ENCODE data around the gene AP3M1. TPM values are rescaled to one million over a fixed set of nuclear protein-coding genes. Genes with fewer than 3 reads are reported as not detected.

Gene AP3M1
- total RNA-seq, 1 donor from 2014 or later, result 58.3 TPM

DNA sequence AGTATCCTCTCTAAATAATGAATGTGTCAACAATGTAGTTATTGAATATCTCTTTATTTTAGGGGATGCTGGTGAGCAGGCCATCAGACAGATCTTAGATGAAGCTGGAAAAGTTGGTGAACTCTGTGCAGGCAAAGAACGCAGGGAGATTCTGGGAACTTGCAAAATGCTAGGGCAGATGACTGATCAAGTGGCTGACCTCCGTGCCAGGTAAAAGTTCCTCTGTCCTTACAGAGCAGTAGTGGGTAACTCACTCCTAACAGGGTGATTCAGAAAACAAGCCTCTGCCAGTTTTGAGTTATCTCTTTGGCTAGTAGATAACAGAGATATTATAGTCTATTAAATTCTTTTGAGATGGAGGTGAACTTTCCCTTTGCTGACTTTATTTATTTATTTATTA, 67.3 kb downstream of the AP3M1 start:
- Mint-ChIP-seq H3K4me3 (no peak overlapping the region), H3K27me3 (ENCODE audit: insufficient read depth, low read depth) (no peaks in the 10 kb centered on the region), H3K4me1 (peaks cover 24% of the 10 kb centered on the region), H3K36me3 (peaks cover 15% of the 10 kb centered on the region), H3K9me3 (no peaks in the 10 kb centered on the region), H3K27ac (no peak overlapping the region)
- Histone ChIP-seq H3K79me2 (ENCODE audit: low read depth) (no peaks in the 10 kb centered on the region), H3F3A (ENCODE audit: low read depth) (peaks cover 13% of the 10 kb centered on the region), H3K9me3 (ENCODE audit: low read depth) (no peaks in the 10 kb centered on the region), H2AFZ (replicated peaks) (no peak overlapping the region), H3K27me3 (no peaks in the 10 kb centered on the region), H3K4me3 (no peak overlapping the region), H3K27ac (no peak overlapping the region), H3K4me1 (peaks cover 6% of the 10 kb centered on the region), H3K36me3 (no peaks in the 10 kb centered on the region), H3K9ac (no peak overlapping the region), H3K4me2 (no peak overlapping the region), H4K20me1 (ENCODE audit: low read depth) (no peaks in the 10 kb centered on the region)
- DNase-seq (ENCODE audit: low spot score), result no peak
- TF ChIP-seq, protein P1, sequence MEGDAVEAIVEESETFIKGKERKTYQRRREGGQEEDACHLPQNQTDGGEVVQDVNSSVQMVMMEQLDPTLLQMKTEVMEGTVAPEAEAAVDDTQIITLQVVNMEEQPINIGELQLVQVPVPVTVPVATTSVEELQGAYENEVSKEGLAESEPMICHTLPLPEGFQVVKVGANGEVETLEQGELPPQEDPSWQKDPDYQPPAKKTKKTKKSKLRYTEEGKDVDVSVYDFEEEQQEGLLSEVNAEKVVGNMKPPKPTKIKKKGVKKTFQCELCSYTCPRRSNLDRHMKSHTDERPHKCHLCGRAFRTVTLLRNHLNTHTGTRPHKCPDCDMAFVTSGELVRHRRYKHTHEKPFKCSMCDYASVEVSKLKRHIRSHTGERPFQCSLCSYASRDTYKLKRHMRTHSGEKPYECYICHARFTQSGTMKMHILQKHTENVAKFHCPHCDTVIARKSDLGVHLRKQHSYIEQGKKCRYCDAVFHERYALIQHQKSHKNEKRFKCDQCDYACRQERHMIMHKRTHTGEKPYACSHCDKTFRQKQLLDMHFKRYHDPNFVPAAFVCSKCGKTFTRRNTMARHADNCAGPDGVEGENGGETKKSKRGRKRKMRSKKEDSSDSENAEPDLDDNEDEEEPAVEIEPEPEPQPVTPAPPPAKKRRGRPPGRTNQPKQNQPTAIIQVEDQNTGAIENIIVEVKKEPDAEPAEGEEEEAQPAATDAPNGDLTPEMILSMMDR (IDR thresholded peaks at IDR 0.05), result no peak
- TF ChIP-seq EZH2 (IDR thresholded peaks at IDR 0.05), result no peak
- no peak for TF ChIP-seq EZH2phosphoT487 (IDR thresholded peaks at IDR 0.05)

DNA sequence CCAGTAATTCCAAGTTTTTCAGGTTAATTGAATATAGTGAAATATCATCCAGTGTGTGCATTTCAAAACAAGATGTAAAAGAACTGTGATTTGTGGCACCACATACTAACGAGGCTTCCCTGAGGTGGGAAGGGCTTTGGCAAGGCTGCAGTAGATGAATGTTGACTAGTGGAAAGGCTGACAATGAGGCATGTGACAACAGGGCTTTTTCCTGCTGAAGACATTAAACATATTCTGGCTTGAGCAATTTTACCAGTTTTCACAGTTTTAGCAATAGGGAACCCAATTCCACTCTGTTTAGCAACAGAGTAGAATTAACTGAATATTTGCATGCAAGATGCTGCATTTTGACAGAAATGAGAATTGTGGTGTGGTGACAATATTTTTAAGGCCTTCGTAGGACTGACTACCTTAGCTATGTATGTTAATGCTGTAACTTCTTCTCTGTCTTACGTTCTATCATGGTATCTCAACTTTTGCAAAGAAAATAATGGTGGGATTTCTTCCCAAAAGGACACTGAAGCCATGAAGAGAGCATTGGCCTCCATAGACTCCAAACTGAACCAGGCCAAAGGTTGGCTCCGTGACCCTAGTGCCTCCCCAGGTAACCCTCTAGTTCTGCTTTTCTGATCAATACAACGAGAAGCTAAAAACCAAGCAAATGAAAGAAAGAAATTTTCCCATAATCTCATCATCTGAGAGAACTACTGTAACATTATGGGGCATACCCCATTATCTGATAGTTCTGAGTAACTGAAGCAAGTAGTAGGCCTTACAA, 68.5 kb downstream of the AP3M1 start:
- no peak overlapping the region for H3K27ac ChIP-seq

DNA sequence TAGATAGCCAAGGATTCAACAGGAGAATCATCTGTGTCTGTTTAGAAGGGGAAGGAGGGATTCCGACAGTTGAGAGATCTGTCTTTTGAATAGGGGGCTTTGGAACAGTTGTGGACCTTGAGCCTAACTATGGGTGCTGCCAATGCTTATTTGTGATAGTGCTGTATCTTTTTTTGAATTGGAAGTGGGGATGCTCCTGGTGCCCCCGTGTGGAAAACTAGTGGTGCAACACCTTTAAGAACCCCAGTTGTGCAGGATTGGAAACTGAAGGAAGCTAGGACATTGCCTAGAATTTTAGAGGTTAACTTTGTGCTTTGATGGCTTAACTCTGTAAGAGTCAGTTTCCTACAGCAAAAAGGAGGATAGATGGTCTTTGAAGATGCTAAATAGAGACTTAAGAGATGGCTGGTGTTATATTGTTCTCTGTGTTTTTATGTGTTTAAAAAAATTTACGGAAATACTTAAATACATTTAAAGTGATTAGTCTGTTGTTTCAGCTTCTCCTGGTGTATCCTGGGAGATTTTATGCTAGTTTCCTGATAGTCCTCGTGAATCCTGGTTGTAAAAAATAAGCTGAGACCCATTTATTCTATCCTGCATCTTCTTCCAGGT, 69.3 kb downstream of the AP3M1 start:
- no peaks in the 10 kb centered on the region for H3K9me3 ChIP-seq (ENCODE audit: low read depth)
- no peak overlapping the region for H2AFZ ChIP-seq (replicated peaks)
- DNase-seq (ENCODE audit: low spot score), result peak; percentile 64
- H3K27me3 Mint-ChIP-seq (ENCODE audit: insufficient read depth, low read depth), result no peaks in the 10 kb centered on the region
- H3K9ac ChIP-seq, result no peak overlapping the region
- H4K20me1 ChIP-seq (ENCODE audit: low read depth), result no peaks in the 10 kb centered on the region
- H3K27me3 ChIP-seq, result no peaks in the 10 kb centered on the region
- H3K4me1 Mint-ChIP-seq, result peaks cover 32% of the 10 kb centered on the region
- no peaks in the 10 kb centered on the region for H3K36me3 ChIP-seq
- H3K4me1 ChIP-seq, result peaks cover 9% of the 10 kb centered on the region
- H3K4me3 Mint-ChIP-seq, result no peak overlapping the region
- no peaks in the 10 kb centered on the region for H3K79me2 ChIP-seq (ENCODE audit: low read depth)
- TF ChIP-seq EZH2phosphoT487 (IDR thresholded peaks at IDR 0.05), result no peak
- no peak for TF ChIP-seq EZH2 (IDR thresholded peaks at IDR 0.05)
- TF ChIP-seq, protein P1 (IDR thresholded peaks at IDR 0.05), result peak; percentile 80
- H3K4me2 ChIP-seq, result no peak overlapping the region
- peaks cover 11% of the 10 kb centered on the region for H3F3A ChIP-seq (ENCODE audit: low read depth)
- no peak overlapping the region for H3K27ac ChIP-seq
- peaks cover 17% of the 10 kb centered on the region for H3K36me3 Mint-ChIP-seq
- no peak overlapping the region for H3K4me3 ChIP-seq
- H3K9me3 Mint-ChIP-seq, result no peaks in the 10 kb centered on the region
- H3K27ac Mint-ChIP-seq, result peak overlapping the region; percentile 40

More for the DNA sequence above, 68.5 kb downstream of the AP3M1 start:
- H3K79me2 ChIP-seq (ENCODE audit: low read depth), result no peaks in the 10 kb centered on the region
- no peaks in the 10 kb centered on the region for H3K27me3 ChIP-seq
- H3K9me3 Mint-ChIP-seq, result no peaks in the 10 kb centered on the region
- H3K36me3 ChIP-seq, result no peaks in the 10 kb centered on the region
- H4K20me1 ChIP-seq (ENCODE audit: low read depth), result no peaks in the 10 kb centered on the region
- no peak overlapping the region for H2AFZ ChIP-seq (replicated peaks)
- H3K36me3 Mint-ChIP-seq, result peaks cover 19% of the 10 kb centered on the region
- peaks cover 32% of the 10 kb centered on the region for H3K4me1 Mint-ChIP-seq
- H3K9me3 ChIP-seq (ENCODE audit: low read depth), result no peaks in the 10 kb centered on the region
- no peak overlapping the region for H3K9ac ChIP-seq
- H3K4me1 ChIP-seq, result peaks cover 9% of the 10 kb centered on the region
- TF ChIP-seq EZH2 (IDR thresholded peaks at IDR 0.05) (no peak), EZH2phosphoT487 (IDR thresholded peaks at IDR 0.05) (no peak)
- TF ChIP-seq, protein P1 (IDR thresholded peaks at IDR 0.05), result no peak
- H3K4me3 ChIP-seq, result no peak overlapping the region
- H3K4me2 ChIP-seq, result no peak overlapping the region
- H3K4me3 Mint-ChIP-seq, result no peak overlapping the region
- peaks cover 13% of the 10 kb centered on the region for H3F3A ChIP-seq (ENCODE audit: low read depth)
- no peak for DNase-seq (ENCODE audit: low spot score)
- no peaks in the 10 kb centered on the region for H3K27me3 Mint-ChIP-seq (ENCODE audit: insufficient read depth, low read depth)
- no peak overlapping the region for H3K27ac Mint-ChIP-seq

All from neural progenitor cell (in vitro differentiated cells).